PC-9 (cell line): ENCODE data around the gene CST11. TPM values are rescaled to one million over a fixed set of nuclear protein-coding genes. Genes with fewer than 3 reads are reported as not detected.

ENCODE experiments used
- BruUV-seq: library from RNA; stranded (reverse); fragments of 400-500 nt; replicated peaks from 2 replicates; lab custom pipeline; 2021; lab: Mats Ljungman, UMichigan
- CTCF ChIA-PET: fragments of 300-600 bp; sonication (Branson Sonifier 250); formaldehyde crosslinking; loops from one replicate; lab custom pipeline; 2022; ENCODE audit warnings: antibody characterized with exemption; lab: Charles Lee
- POLR2A ChIA-PET: fragments of 300-600 bp; sonication (Branson Sonifier 250); formaldehyde crosslinking; loops from one replicate; lab custom pipeline; 2022; ENCODE audit warnings: antibody characterized with exemption; ENCODE audit not compliant: unreplicated experiment; lab: Charles Lee
- DNase-seq, 2 experiments: peaks; one replicate each; pipeline versions ENCODE4 v3.0.0 to v3.0.0-alpha.2; 2015 to 2022; ENCODE audit warnings: mixed read lengths in 1 of 2
- H2AFZ ChIP-seq: fragments of 200-600 bp; sonication (generic); 2 replicates; pipeline ENCODE4 v1.8.1; 2017; ENCODE audit warnings: antibody characterized with exemption
- H3F3A ChIP-seq: fragments of 200-600 bp; sonication (generic); 2 replicates; pipeline ENCODE4 v1.8.1; 2017; ENCODE audit warnings: antibody characterized with exemption, mild to moderate bottlenecking, low read depth; ENCODE audit not compliant: insufficient read depth
- H3K27ac ChIP-seq: fragments of 200-600 bp; sonication (generic); 2 replicates; pipeline ENCODE4 v1.6.1; 2016; ENCODE audit warnings: mixed run types
- H3K27me3 ChIP-seq: fragments of 200-600 bp; sonication (generic); 2 replicates; pipeline ENCODE4 v1.6.1; 2016; ENCODE audit warnings: low read depth, mixed run types; ENCODE audit not compliant: insufficient read depth
- H3K36me3 ChIP-seq: fragments of 200-600 bp; sonication (generic); 2 replicates; pipeline ENCODE4 v1.6.1; 2016; ENCODE audit warnings: low read depth, mixed run types
- H3K4me1 ChIP-seq: fragments of 200-600 bp; sonication (generic); replicated peaks from 2 replicates; pipeline ENCODE4 v1.6.1; 2016; ENCODE audit warnings: mixed run types; ENCODE audit not compliant: insufficient read depth
- H3K4me2 ChIP-seq: fragments of 200-600 bp; sonication (generic); 2 replicates; pipeline ENCODE4 v1.6.1; 2017; ENCODE audit warnings: mixed run types
- H3K4me3 ChIP-seq: fragments of 200-600 bp; sonication (generic); 2 replicates; pipeline ENCODE4 v1.6.1; 2016; ENCODE audit warnings: mixed run types
- H3K79me2 ChIP-seq: fragments of 200-600 bp; sonication (generic); 2 replicates; pipeline ENCODE4 v1.6.1; 2017; ENCODE audit warnings: low read depth, mixed run types
- H3K9me2 ChIP-seq: fragments of 200-600 bp; sonication (generic); 2 replicates; pipeline ENCODE4 v1.8.1; 2017; ENCODE audit warnings: mild to moderate bottlenecking; ENCODE audit not compliant: insufficient read depth
- H3K9me3 ChIP-seq: fragments of 200-600 bp; sonication (generic); 2 replicates; pipeline ENCODE4 v1.8.1; 2016; ENCODE audit warnings: low read depth; ENCODE audit not compliant: insufficient read depth
- H4K20me1 ChIP-seq: fragments of 200-600 bp; sonication (generic); 2 replicates; pipeline ENCODE4 v1.8.1; 2017; ENCODE audit not compliant: insufficient read depth
- CTCF ChIP-seq: fragments of 200-600 bp; sonication (generic); conservative IDR thresholded peaks from 2 replicates; pipeline ENCODE4 v1.6.1; 2017; ENCODE audit warnings: mixed run types, antibody characterized with exemption, mild to moderate bottlenecking, moderate library complexity
- EZH2 ChIP-seq: fragments of 200-600 bp; sonication (generic); IDR thresholded peaks from 2 replicates; pipeline ENCODE4 v1.8.0; 2017; ENCODE audit warnings: antibody characterized with exemption, low read depth
- intact Hi-C: fragments of 100-400 bp; cut with micrococcal nuclease; formaldehyde crosslinking; loops from one replicate; pipeline ENCODE4 v1.10.0; 2022; ENCODE audit not compliant: unreplicated experiment
- total RNA-seq: library from RNA; stranded (reverse); gene quantifications from 2 replicates; pipeline ENCODE4 v1.2.3, GENCODE V29; 2021

Gene CST11
- total RNA-seq, 1 experiment from 2014 or later = not detected

DNA sequence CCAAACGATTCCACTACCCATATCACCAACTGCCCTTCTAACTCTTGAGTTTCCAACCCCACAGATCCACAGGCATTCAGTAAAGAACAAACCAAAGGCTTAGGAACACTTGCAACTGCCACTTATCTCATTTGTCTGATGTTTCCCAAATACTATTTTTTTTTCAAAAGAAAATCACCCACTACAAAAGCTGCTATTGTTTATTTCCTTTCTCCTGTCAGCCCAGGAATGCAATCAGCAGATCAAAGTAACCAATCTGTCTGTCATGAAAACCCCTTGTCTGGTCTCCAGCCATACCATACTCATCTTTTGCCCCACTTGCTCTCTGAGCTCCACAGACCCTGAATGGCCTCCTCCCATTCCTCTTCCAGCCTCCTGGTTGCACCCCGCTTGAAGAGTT is 29.5 kb upstream of the CST11 start:
- ChIA-PET POLR2A (no interaction called here), CTCF (no interaction called here)
- Histone ChIP-seq H3K27me3 (0 out of 2 replicates have a peak, but pooled peaks cover 2% of the 10 kb centered on the region), H3F3A (no peaks in the 10 kb centered on the region), H3K9me2 (no peaks in the 10 kb centered on the region), H2AFZ (no peak overlapping the region), H3K27ac (no peak overlapping the region), H3K4me2 (no peak overlapping the region), H3K4me1 (no peaks in the 10 kb centered on the region), H3K4me3 (no peak overlapping the region), H3K9me3 (0 out of 2 replicates have a peak, but pooled peaks cover 6% of the 10 kb centered on the region), H3K79me2 (no peaks in the 10 kb centered on the region), H4K20me1 (no peaks in the 10 kb centered on the region), H3K36me3 (no peaks in the 10 kb centered on the region)
- no peak for DNase-seq
- BruUV-seq = no TSS peak
- TF ChIP-seq CTCF = no peak
- intact Hi-C loops = no loop called here

- H3F3A ChIP-seq = no peaks in the 10 kb centered on the region
- no peaks in the 10 kb centered on the region for H3K9me3 ChIP-seq
- no peaks in the 10 kb centered on the region for H3K79me2 ChIP-seq
- intact Hi-C loops = no loop called here
- H3K27ac ChIP-seq = no peak overlapping the region
- H3K27me3 ChIP-seq = 0 out of 2 replicates have a peak, but pooled peaks cover 2% of the 10 kb centered on the region
- H3K9me2 ChIP-seq = no peaks in the 10 kb centered on the region
- H3K4me1 ChIP-seq = no peaks in the 10 kb centered on the region
- ChIA-PET CTCF (no interaction called here), POLR2A (no interaction called here)
- DNase-seq = no peak
- TF ChIP-seq EZH2 (no peak), CTCF (no peak)
- no peaks in the 10 kb centered on the region for H3K36me3 ChIP-seq
- H2AFZ ChIP-seq = no peak overlapping the region
- no peaks in the 10 kb centered on the region for H4K20me1 ChIP-seq
- H3K4me2 ChIP-seq = no peak overlapping the region
- BruUV-seq = no TSS peak
- no peak overlapping the region for H3K4me3 ChIP-seq
These were observed 26.4 kb upstream of the CST11 start for GRCh38 chr20:23479043-23479442.

- no peak overlapping the region for H2AFZ ChIP-seq
- no peaks in the 10 kb centered on the region for H4K20me1 ChIP-seq
- no TSS peak for BruUV-seq
- H3K9me2 ChIP-seq = no peaks in the 10 kb centered on the region
- no peaks in the 10 kb centered on the region for H3F3A ChIP-seq
- ChIA-PET CTCF (no interaction called here), POLR2A (no interaction called here)
- no peak overlapping the region for H3K27ac ChIP-seq
- no peak overlapping the region for H3K4me2 ChIP-seq
- H3K27me3 ChIP-seq = 0 out of 2 replicates have a peak, but pooled peaks cover under 1% of the 10 kb centered on the region
- TF ChIP-seq EZH2 = no peak
- TF ChIP-seq CTCF = no peak
- H3K9me3 ChIP-seq = no peaks in the 10 kb centered on the region
- intact Hi-C loops = no loop called here
- DNase-seq = no peak
- no peak overlapping the region for H3K4me3 ChIP-seq
- no peaks in the 10 kb centered on the region for H3K36me3 ChIP-seq
- H3K79me2 ChIP-seq = no peaks in the 10 kb centered on the region
- no peaks in the 10 kb centered on the region for H3K4me1 ChIP-seq
These were observed 24.5 kb upstream of the CST11 start for GRCh38 chr20:23477223-23477622.
